ENCODE data around the gene POLK. TPM values are rescaled to one million over a fixed set of nuclear protein-coding genes. Genes with fewer than 3 reads are reported as not detected.

POLK gene
- total and polyA plus RNA-seq, 2 of the 4 experiments (the other 2 are of a cell fraction), result 10.4 to 24.4 TPM

DNA sequence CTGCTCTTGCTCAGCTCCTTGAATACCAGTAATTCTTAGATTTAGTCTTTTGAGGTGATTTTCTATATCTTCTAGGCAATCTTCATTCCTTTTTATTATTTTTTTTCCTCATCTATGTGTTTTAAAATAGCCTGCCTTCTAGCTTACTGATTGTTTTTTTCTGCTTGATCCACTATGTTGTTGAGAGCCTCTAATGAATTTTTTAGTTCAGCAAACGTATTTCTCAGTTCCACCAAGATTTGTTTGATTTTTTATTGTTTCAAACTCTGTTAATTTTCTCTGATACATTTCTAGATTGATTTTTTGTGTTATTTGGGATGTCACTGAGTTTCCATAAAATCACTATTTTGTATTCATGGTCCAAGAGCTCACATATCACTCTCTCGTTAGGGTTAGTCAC, 9.5 kb downstream of the POLK start:
- no peak overlapping the region for H4K91ac ChIP-seq (ENCODE audit: insufficient read depth, low read depth, low read length)
- no peak overlapping the region for H3K9ac ChIP-seq (ENCODE audit: low read depth, low read length)
- no peak for TF ChIP-seq RAD21 (IDR thresholded peaks at IDR 0.05; ENCODE audit: low read length)
- H3K18ac ChIP-seq (ENCODE audit: low read depth, low read length), result no peak overlapping the region
- no peak overlapping the region for H2AFZ ChIP-seq (replicated peaks; ENCODE audit: low read length, poor library complexity)
- no peak overlapping the region for H3K4me3 ChIP-seq (ENCODE audit: insufficient read depth, low read depth, low read length)
- no peak overlapping the region for H2BK20ac ChIP-seq (ENCODE audit: low read depth, low read length)
- intact Hi-C loops (cut with micrococcal nuclease) (no loop called here), dilution Hi-C loops (cut with HindIII; ENCODE audit: low sequenced_read_pairs, unreplicated experiment) (no loop called here), in situ Hi-C loops (cut with MboI; ENCODE audit: low sequenced_read_pairs) (no loop called here)
- no peak overlapping the region for H2BK120ac ChIP-seq (ENCODE audit: low read depth, low read length)
- H2BK5ac ChIP-seq (ENCODE audit: low read depth, low read length, poor library complexity, severe bottlenecking), result no peak overlapping the region
- H3K36me3 ChIP-seq (ENCODE audit: control insufficient read depth, insufficient read depth, low read length), result peaks cover 2% of the 10 kb centered on the region
- H4K20me1 ChIP-seq (ENCODE audit: insufficient read depth, low read length), result peaks cover 4% of the 10 kb centered on the region
- no peak overlapping the region for H2AK5ac ChIP-seq (ENCODE audit: low read depth, low read length)
- H3K27ac ChIP-seq (ENCODE audit: insufficient read depth, low read length), result no peak overlapping the region
- no CpG with 5 or more reads among the region's 2 CpGs for WGBS, 2 experiments (ENCODE audit: extremely low coverage in 2 of 2, insufficient read length in 1 of 2)
- H3K79me1 ChIP-seq (ENCODE audit: low read depth in 1 of 2, low read length in 2 of 2), result peaks cover 21 to 32% of the 10 kb centered on the region in 2 experiments
- no peak overlapping the region for H2BK15ac ChIP-seq (ENCODE audit: low read depth, low read length)
- no peak overlapping the region for H4K8ac ChIP-seq (ENCODE audit: low read depth in 2 of 2, low read length in 2 of 2)
- ATAC-seq (ENCODE audit: low read depth), result no peak
- no peaks in the 10 kb centered on the region for H3K27me3 ChIP-seq (ENCODE audit: control insufficient read depth, insufficient read depth, low read length)
- no peak overlapping the region for H3K4ac ChIP-seq (ENCODE audit: low read depth, low read length)
- no peaks in the 10 kb centered on the region; the same call in 1 of the 2 replicates for H3K9me1 ChIP-seq (ENCODE audit: insufficient read depth, low read length)
- no peak overlapping the region for H3K23ac ChIP-seq (ENCODE audit: low read depth, low read length)
- H2AK9ac ChIP-seq (replicated peaks; ENCODE audit: low read depth, low read length, poor library complexity), result no peak overlapping the region
- ChIA-PET POLR2A (ENCODE audit: unreplicated experiment) (no interaction called here), CTCF (no interaction called here)
- peaks cover 5% of the 10 kb centered on the region; the same call in 1 of the 2 replicates for H3K9me3 ChIP-seq (ENCODE audit: control insufficient read depth, insufficient read depth, low read length)
- no peak overlapping the region for H4K5ac ChIP-seq (ENCODE audit: low read depth, low read length)
- no peak for DNase-seq
- H3K14ac ChIP-seq (replicated peaks; ENCODE audit: low read depth, low read length), result no peak overlapping the region
- no TSS peak for BruUV-seq (replicated peaks)
- no peak overlapping the region for H3K56ac ChIP-seq (ENCODE audit: extremely low read depth, insufficient read depth, low read length)
- no peaks in the 10 kb centered on the region for H3K4me1 ChIP-seq (ENCODE audit: control insufficient read depth, insufficient read depth, low read length)
- H3K4me2 ChIP-seq (ENCODE audit: low read depth, low read length), result no peak overlapping the region
